ENCODE data around the gene CLMN. TPM values are rescaled to one million over a fixed set of nuclear protein-coding genes. Genes with fewer than 3 reads are reported as not detected.

Gene CLMN
- total and polyA plus RNA-seq, 9 of the 15 experiments (the other 6 are each of a cell fraction or from before 2014, with no cell fraction given): 0.01 to 0.18 (median 0.07) TPM; not detected in 4

DNA sequence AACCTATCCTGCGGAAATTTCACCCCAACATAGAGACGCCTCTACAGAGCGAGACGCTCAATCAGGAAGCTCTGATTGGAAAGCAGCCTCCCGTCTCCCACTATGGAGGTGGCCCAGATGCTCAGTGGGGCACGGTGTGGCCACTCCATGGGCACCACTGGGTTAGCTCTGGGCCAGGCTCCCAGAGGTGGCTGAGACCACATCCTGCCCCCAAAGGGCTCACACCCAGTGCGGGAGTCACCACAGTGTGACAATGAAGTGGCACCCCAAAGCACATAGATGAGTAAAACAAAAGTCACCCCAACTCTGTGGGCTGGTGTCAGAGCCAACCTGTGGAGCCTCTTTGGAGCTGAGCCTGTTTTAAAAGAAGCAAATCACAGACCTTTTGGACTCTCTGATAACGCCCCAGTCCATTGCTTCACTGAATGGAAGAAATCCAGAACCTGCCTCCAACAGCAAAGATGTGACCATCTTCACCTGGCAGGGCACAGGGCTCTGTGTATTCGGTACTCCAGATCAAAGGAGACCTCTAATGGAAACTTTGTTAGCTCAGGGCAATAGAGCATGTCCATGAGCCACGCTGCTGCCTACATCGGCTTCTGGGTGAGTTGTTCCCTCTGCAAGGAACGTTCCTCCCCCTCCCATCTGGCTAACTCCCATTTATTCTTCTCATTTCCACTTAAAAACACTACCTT, 19.6 kb downstream of the CLMN start:
- in situ Hi-C loops (cut with MboI) (no loop called here), intact Hi-C loops (cut with micrococcal nuclease) (no loop called here)
- H3K9ac ChIP-seq (ENCODE audit: insufficient read depth in 1 of 2, low read depth in 2 of 2, low read length in 2 of 2): no peak overlapping the region
- H3K36me3 ChIP-seq (ENCODE audit: control insufficient read depth, insufficient read depth, low read length): no peaks in the 10 kb centered on the region
- no peak overlapping the region for H3K4me2 ChIP-seq (ENCODE audit: insufficient read depth, low read length)
- no TSS peak for BruUV-seq (replicated peaks)
- ChIA-PET POLR2A (interaction anchor here (0.8 kb wide), 1 partner anchor 7 kb away, joined by 4 read pairs; no protein-coding TSS in a partner anchor), CTCF (ENCODE audit: low intra/inter-chr PET ratio) (no interaction called here)
- no peaks in the 10 kb centered on the region for H4K20me1 ChIP-seq (replicated peaks; ENCODE audit: control insufficient read depth, insufficient read depth, low read length)
- ATAC-seq: no peak
- H2AFZ ChIP-seq (ENCODE audit: low read depth, low read length): no peak overlapping the region
- no peak overlapping the region for H3K4me3 ChIP-seq
- H3K79me2 ChIP-seq (ENCODE audit: control insufficient read depth, insufficient read depth, low read length): no peaks in the 10 kb centered on the region
- no peak for FAIRE-seq
- no peaks in the 10 kb centered on the region for H3K9me1 ChIP-seq (ENCODE audit: control insufficient read depth, insufficient read depth, low read length)
- H3K27ac ChIP-seq (ENCODE audit: extremely low read depth, low read depth, low read length): no peak overlapping the region
- TF ChIP-seq ZNF316 (IDR thresholded peaks at IDR 0.05): no peak
- TF ChIP-seq ZNF668 (CRISPR knock-in tag; IDR thresholded peaks at IDR 0.05): no peak
- TF ChIP-seq, protein P1, sequence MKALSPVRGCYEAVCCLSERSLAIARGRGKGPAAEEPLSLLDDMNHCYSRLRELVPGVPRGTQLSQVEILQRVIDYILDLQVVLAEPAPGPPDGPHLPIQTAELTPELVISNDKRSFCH (CRISPR knock-in tag; IDR thresholded peaks at IDR 0.05): no peak
- TF ChIP-seq, protein P1 (tag; IDR thresholded peaks at IDR 0.05): no peak
- TF ChIP-seq, protein P2, sequence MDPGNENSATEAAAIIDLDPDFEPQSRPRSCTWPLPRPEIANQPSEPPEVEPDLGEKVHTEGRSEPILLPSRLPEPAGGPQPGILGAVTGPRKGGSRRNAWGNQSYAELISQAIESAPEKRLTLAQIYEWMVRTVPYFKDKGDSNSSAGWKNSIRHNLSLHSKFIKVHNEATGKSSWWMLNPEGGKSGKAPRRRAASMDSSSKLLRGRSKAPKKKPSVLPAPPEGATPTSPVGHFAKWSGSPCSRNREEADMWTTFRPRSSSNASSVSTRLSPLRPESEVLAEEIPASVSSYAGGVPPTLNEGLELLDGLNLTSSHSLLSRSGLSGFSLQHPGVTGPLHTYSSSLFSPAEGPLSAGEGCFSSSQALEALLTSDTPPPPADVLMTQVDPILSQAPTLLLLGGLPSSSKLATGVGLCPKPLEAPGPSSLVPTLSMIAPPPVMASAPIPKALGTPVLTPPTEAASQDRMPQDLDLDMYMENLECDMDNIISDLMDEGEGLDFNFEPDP (CRISPR knock-in tag; IDR thresholded peaks at IDR 0.05): no peak
- TF ChIP-seq ZNF77 (CRISPR knock-in tag; IDR thresholded peaks at IDR 0.05): no peak
- no peak for TF ChIP-seq DDX20 (tag; IDR thresholded peaks at IDR 0.05; ENCODE audit: low read depth)
- TF ChIP-seq SMARCA4 (IDR thresholded peaks at IDR 0.05): no peak
- TF ChIP-seq, protein P3, sequence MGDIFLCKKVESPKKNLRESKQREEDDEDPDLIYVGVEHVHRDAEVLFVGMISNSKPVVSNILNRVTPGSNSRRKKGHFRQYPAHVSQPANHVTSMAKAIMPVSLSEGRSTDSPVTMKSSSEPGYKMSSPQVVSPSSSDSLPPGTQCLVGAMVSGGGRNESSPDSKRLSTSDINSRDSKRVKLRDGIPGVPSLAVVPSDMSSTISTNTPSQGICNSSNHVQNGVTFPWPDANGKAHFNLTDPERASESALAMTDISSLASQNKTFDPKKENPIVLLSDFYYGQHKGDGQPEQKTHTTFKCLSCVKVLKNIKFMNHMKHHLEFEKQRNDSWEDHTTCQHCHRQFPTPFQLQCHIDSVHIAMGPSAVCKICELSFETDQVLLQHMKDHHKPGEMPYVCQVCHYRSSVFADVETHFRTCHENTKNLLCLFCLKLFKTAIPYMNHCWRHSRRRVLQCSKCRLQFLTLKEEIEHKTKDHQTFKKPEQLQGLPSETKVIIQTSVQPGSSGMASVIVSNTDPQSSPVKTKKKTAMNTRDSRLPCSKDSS (IDR thresholded peaks at IDR 0.05; ENCODE audit: low read depth, partially characterized antibody): no peak
- TF ChIP-seq ILK (tag; IDR thresholded peaks at IDR 0.05; ENCODE audit: borderline replicate concordance, low read depth): no peak
- TF ChIP-seq, protein P4, sequence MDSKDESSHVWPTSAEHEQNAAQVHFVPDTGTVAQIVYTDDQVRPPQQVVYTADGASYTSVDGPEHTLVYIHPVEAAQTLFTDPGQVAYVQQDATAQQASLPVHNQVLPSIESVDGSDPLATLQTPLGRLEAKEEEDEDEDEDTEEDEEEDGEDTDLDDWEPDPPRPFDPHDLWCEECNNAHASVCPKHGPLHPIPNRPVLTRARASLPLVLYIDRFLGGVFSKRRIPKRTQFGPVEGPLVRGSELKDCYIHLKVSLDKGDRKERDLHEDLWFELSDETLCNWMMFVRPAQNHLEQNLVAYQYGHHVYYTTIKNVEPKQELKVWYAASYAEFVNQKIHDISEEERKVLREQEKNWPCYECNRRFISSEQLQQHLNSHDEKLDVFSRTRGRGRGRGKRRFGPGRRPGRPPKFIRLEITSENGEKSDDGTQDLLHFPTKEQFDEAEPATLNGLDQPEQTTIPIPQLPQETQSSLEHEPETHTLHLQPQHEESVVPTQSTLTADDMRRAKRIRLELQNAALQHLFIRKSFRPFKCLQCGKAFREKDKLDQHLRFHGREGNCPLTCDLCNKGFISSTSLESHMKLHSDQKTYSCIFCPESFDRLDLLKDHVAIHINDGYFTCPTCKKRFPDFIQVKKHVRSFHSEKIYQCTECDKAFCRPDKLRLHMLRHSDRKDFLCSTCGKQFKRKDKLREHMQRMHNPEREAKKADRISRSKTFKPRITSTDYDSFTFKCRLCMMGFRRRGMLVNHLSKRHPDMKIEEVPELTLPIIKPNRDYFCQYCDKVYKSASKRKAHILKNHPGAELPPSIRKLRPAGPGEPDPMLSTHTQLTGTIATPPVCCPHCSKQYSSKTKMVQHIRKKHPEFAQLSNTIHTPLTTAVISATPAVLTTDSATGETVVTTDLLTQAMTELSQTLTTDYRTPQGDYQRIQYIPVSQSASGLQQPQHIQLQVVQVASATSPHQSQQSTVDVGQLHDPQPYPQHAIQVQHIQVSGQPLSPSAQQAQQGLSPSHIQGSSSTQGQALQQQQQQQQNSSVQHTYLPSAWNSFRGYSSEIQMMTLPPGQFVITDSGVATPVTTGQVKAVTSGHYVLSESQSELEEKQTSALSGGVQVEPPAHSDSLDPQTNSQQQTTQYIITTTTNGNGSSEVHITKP (IDR thresholded peaks at IDR 0.05; ENCODE audit: partially characterized antibody): no peak
- no peak for TF ChIP-seq RBM17 (IDR thresholded peaks at IDR 0.05; ENCODE audit: borderline replicate concordance, low read depth, low read length)
- no peaks in the 10 kb centered on the region for H3K9me3 ChIP-seq (replicated peaks; ENCODE audit: control insufficient read depth, insufficient read depth, low read depth, low read length)
- 2% methylated on average over 7 of the region's 12 CpGs for WGBS (ENCODE audit: insufficient coverage, low coverage, missing lambda C conversion rate)
- H3K4me1 ChIP-seq (replicated peaks in 1 of 2; ENCODE audit: control insufficient read depth in 2 of 2, insufficient read depth in 2 of 2, low read length in 2 of 2): no peaks in the 10 kb centered on the region
- peaks cover 0 to 20% of the 10 kb centered on the region in 2 experiments; a peak in 1 of 5 replicates for H3K27me3 ChIP-seq (ENCODE audit: control insufficient read depth in 2 of 2, insufficient read depth in 2 of 2, low read length in 2 of 2)
- DNase-seq (ENCODE audit: extremely low read depth in 1 of 4, low spot score in 3 of 4): no peak

All from K562 (cell line).